Loucy (cell line): ENCODE results near the gene DEK.
"Not testable (repeated sequence)": the region's sequence is repeated elsewhere in the genome, so short reads cannot be mapped to it uniquely, and the experiment has no call there.

Source experiments
- H2AFZ ChIP-seq: fragments of 200-600 bp; sonication (generic); 2 replicates; pipeline ENCODE4 v1.6.0; 2016; ENCODE audit warnings: antibody characterized with exemption, mild to moderate bottlenecking, low read length, moderate library complexity
- H3F3A ChIP-seq: fragments of 200-600 bp; 2 replicates; pipeline ENCODE4 v1.6.0; 2016; ENCODE audit warnings: antibody characterized with exemption, low read depth, mild to moderate bottlenecking
- H3K27me3 ChIP-seq: fragments of 200-600 bp; sonication (generic); 2 replicates; pipeline ENCODE4 v1.6.1; 2014; ENCODE audit warnings: low read length, mild to moderate bottlenecking; ENCODE audit not compliant: insufficient read depth, poor library complexity, severe bottlenecking
- H3K36me3 ChIP-seq: fragments of 200-600 bp; sonication (generic); 2 replicates; pipeline ENCODE4 v1.6.1; 2016; ENCODE audit warnings: low read length; ENCODE audit not compliant: insufficient read depth
- H3K4me1 ChIP-seq: fragments of 200-600 bp; sonication (generic); 2 replicates; pipeline ENCODE4 v1.5.1; 2014; ENCODE audit warnings: low read length, mild to moderate bottlenecking; ENCODE audit not compliant: insufficient read depth, poor library complexity, severe bottlenecking
- H3K4me2 ChIP-seq: fragments of 200-600 bp; sonication (generic); 2 replicates; pipeline ENCODE4 v1.6.0; 2014; ENCODE audit warnings: antibody characterized with exemption, low read length, low read depth, mild to moderate bottlenecking; ENCODE audit not compliant: poor library complexity, severe bottlenecking
- H3K4me3 ChIP-seq: fragments of 200-600 bp; sonication (generic); 2 replicates; pipeline ENCODE4 v1.5.1; 2014; ENCODE audit warnings: low read length, mild to moderate bottlenecking, mixed read lengths; ENCODE audit not compliant: poor library complexity, severe bottlenecking
- H3K79me2 ChIP-seq: fragments of 200-600 bp; sonication (generic); 2 replicates; pipeline ENCODE4 v1.6.1; 2014; ENCODE audit warnings: low read length; ENCODE audit not compliant: insufficient read depth
- H3K9ac ChIP-seq: fragments of 200-600 bp; sonication (generic); 2 replicates; pipeline ENCODE4 v1.6.0; 2014; ENCODE audit warnings: mild to moderate bottlenecking, low read depth, low read length, moderate library complexity; ENCODE audit not compliant: poor library complexity, severe bottlenecking
- H3K9me2 ChIP-seq: fragments of 200-600 bp; sonication (generic); replicated peaks from 2 replicates; pipeline ENCODE4 v1.6.1; 2016; ENCODE audit warnings: low read depth, low read length, mixed read lengths
- H3K9me3 ChIP-seq: fragments of 200-600 bp; sonication (generic); 2 replicates; pipeline ENCODE4 v1.6.1; 2014; ENCODE audit warnings: mild to moderate bottlenecking, antibody characterized with exemption, low read length, low read depth; ENCODE audit not compliant: insufficient read depth
- H4K20me1 ChIP-seq: fragments of 200-600 bp; sonication (generic); 2 replicates; pipeline ENCODE4 v1.6.0; 2014; ENCODE audit warnings: antibody characterized with exemption, low read length, mild to moderate bottlenecking; ENCODE audit not compliant: insufficient read depth, poor library complexity, severe bottlenecking
- CTCF ChIP-seq: fragments of 200-600 bp; sonication (generic); conservative IDR thresholded peaks from 2 replicates; pipeline ENCODE4 v1.5.1; 2014; ENCODE audit warnings: mild to moderate bottlenecking, antibody characterized with exemption, low read length
- EZH2phosphoT487 ChIP-seq: fragments of 200-600 bp; IDR thresholded peaks from 2 replicates; pipeline ENCODE4 v1.6.1; 2018; ENCODE audit warnings: antibody characterized with exemption, mild to moderate bottlenecking, moderate library complexity, borderline replicate concordance

DEK gene

GRCh38 chr6:18179770-18180356, 84.5 kb downstream of the DEK start:
- no peaks in the 10 kb centered on the region for H3K4me1 ChIP-seq
- no peaks in the 10 kb centered on the region for H3F3A ChIP-seq
- no peak overlapping the region for H3K4me3 ChIP-seq
- no peak overlapping the region for H3K4me2 ChIP-seq
- H3K27me3 ChIP-seq, result no peaks in the 10 kb centered on the region
- TF ChIP-seq EZH2phosphoT487, result no peak
- TF ChIP-seq CTCF, result no peak
- H3K9ac ChIP-seq, result no peak overlapping the region
- no peaks in the 10 kb centered on the region for H3K36me3 ChIP-seq
- H3K9me3 ChIP-seq, result no peaks in the 10 kb centered on the region
- no peaks in the 10 kb centered on the region for H3K79me2 ChIP-seq
- H3K9me2 ChIP-seq, result no peaks in the 10 kb centered on the region
- H2AFZ ChIP-seq, result no peak overlapping the region
- no peaks in the 10 kb centered on the region for H4K20me1 ChIP-seq

GRCh38 chr6:18178960-18179615, 85.2 kb downstream of the DEK start:
- no peak overlapping the region for H3K9ac ChIP-seq
- no peaks in the 10 kb centered on the region; the same call in 1 of the 2 replicates for H3K36me3 ChIP-seq
- H3F3A ChIP-seq, result no peaks in the 10 kb centered on the region
- no peak overlapping the region for H3K4me3 ChIP-seq
- no peaks in the 10 kb centered on the region for H3K4me1 ChIP-seq
- no peak for TF ChIP-seq CTCF
- TF ChIP-seq EZH2phosphoT487, result no peak
- no peaks in the 10 kb centered on the region for H3K9me2 ChIP-seq
- H3K4me2 ChIP-seq, result no peak overlapping the region
- no peaks in the 10 kb centered on the region for H4K20me1 ChIP-seq
- H2AFZ ChIP-seq, result no peak overlapping the region
- H3K79me2 ChIP-seq, result no peaks in the 10 kb centered on the region
- no peaks in the 10 kb centered on the region for H3K27me3 ChIP-seq
- H3K9me3 ChIP-seq, result no peaks in the 10 kb centered on the region

- Histone ChIP-seq H3K27me3 (no peaks in the 10 kb centered on the region), H2AFZ (no peak overlapping the region), H3K79me2 (no peaks in the 10 kb centered on the region), H3K36me3 (no peaks in the 10 kb centered on the region; the same call in 1 of the 2 replicates), H3K4me3 (no peak overlapping the region), H3K9me3 (no peaks in the 10 kb centered on the region), H3K4me2 (no peak overlapping the region), H4K20me1 (no peaks in the 10 kb centered on the region), H3K9ac (no peak overlapping the region), H3K4me1 (no peaks in the 10 kb centered on the region), H3F3A (no peaks in the 10 kb centered on the region), H3K9me2 (no peaks in the 10 kb centered on the region)
- TF ChIP-seq EZH2phosphoT487 (no peak), CTCF (no peak)
Observed at GRCh38 chr6:18177286-18177965, 86.9 kb downstream of the DEK start.

- H3K4me2 ChIP-seq, H3F3A ChIP-seq, H3K9me3 ChIP-seq, H3K27me3 ChIP-seq, H3K4me3 ChIP-seq, H3K79me2 ChIP-seq, H4K20me1 ChIP-seq, H3K4me1 ChIP-seq, H2AFZ ChIP-seq, H3K9ac ChIP-seq, H3K36me3 ChIP-seq, H3K9me2 ChIP-seq: not testable (repeated sequence)
Observed at GRCh38 chr6:18176198-18176597, 88.1 kb downstream of the DEK start.
